GM12875 (cell line): ENCODE results near the gene ARL6IP4.

ENCODE experiments used
- H3K4me3 ChIP-seq: one replicate; pipeline ENCODE4 v1.5.1; 2011; ENCODE audit warnings: low read depth, low read length, control low read depth
- CTCF ChIP-seq: IDR thresholded peaks from 2 replicates; pipeline ENCODE4 v1.5.1; 2011; ENCODE audit warnings: low read depth, mild to moderate bottlenecking, control low read depth, inconsistent platforms, low read length, moderate library complexity, borderline replicate concordance; ENCODE audit not compliant: insufficient read depth

ARL6IP4 gene

GRCh38 chr12:122942637-122943036 lies 37.8 kb upstream of the ARL6IP4 start:
- TF ChIP-seq CTCF: no peak
- H3K4me3 ChIP-seq: no peak overlapping the region

- H3K4me3 ChIP-seq: no peak overlapping the region
- no peak for TF ChIP-seq CTCF
These were observed 37.3 kb upstream of the ARL6IP4 start for GRCh38 chr12:122943196-122943595.

- H3K4me3 ChIP-seq: no peak overlapping the region
- TF ChIP-seq CTCF: no peak
These were observed 35.6 kb upstream of the ARL6IP4 start for GRCh38 chr12:122944605-122945592.

GRCh38 chr12:122946690-122947341 lies 33.7 kb upstream of the ARL6IP4 start:
- no peak overlapping the region for H3K4me3 ChIP-seq
- peak; percentile 23; the same call in 1 of the 2 replicates for TF ChIP-seq CTCF

- H3K4me3 ChIP-seq: no peak overlapping the region
- TF ChIP-seq CTCF: no peak
These were observed 33.1 kb upstream of the ARL6IP4 start for GRCh38 chr12:122947352-122947792.

GRCh38 chr12:122948605-122949004 lies 31.9 kb upstream of the ARL6IP4 start:
- no peak overlapping the region for H3K4me3 ChIP-seq
- no peak for TF ChIP-seq CTCF

- TF ChIP-seq CTCF: no peak
- H3K4me3 ChIP-seq: no peak overlapping the region
These were observed 31.1 kb upstream of the ARL6IP4 start for GRCh38 chr12:122949405-122949804.
